Sciatic nerve (tissue), 2 donors: Measurements from ENCODE around the gene ZNF679. TPM values are rescaled to one million over a fixed set of nuclear protein-coding genes. Genes with fewer than 3 reads are reported as not detected.
"Not testable (repeated sequence)": the region's sequence is repeated elsewhere in the genome, so short reads cannot be mapped to it uniquely, and the experiment has no call there.

Experiments
- ATAC-seq: fragments of 200-7000 bp; cut with Tn5 transposase; one replicate; pipeline ENCODE4 v1.9.1; 2020; ENCODE audit warnings: mild to moderate bottlenecking, moderate library complexity
- DNase-seq: peaks from one replicate; pipeline ENCODE4 v3.0.0-alpha.2; 2020; ENCODE audit warnings: low spot score
- intact Hi-C: fragments of 100-400 bp; cut with DNase I; formaldehyde crosslinking; loops from one replicate; pipeline ENCODE4 v1.14.2; 2022
- total RNA-seq: library from RNA; stranded (reverse); fragmentation: NEBNext Ultra II Directional; extraction: Animal tissue kit (Norgen Biotek cat#: 25700); gene quantifications from one replicate; pipeline ENCODE4 v1.2.1, GENCODE V29; 2021
- donor health status: DM: no; HTN: no; CAD: no.
- donor health status: DM: no; HTN: no; CAD: no.

The ZNF679 gene
- total RNA-seq, 1 donor from 2014 or later: not detected

GRCh38 chr7:64300641-64301405 is 72.5 kb downstream of the ZNF679 start:
- DNase-seq (no peak), ATAC-seq (no peak)
- intact Hi-C loops: no loop called here

GRCh38 chr7:64307254-64308015 is 79.2 kb downstream of the ZNF679 start:
- ATAC-seq (peak; percentile 98), DNase-seq (peak; percentile 92)
- intact Hi-C loops: no loop called here

- no peak for DNase-seq
- ATAC-seq: no peak
- intact Hi-C loops: no loop called here
Measured at GRCh38 chr7:64308016-64308270, 79.7 kb downstream of the ZNF679 start.

GRCh38 chr7:64310426-64310825 is 82.2 kb downstream of the ZNF679 start:
- intact Hi-C loops: no loop called here
- no peak for ATAC-seq
- no peak for DNase-seq

- intact Hi-C loops: no loop called here
- no peak for DNase-seq
- ATAC-seq: no peak
Measured at GRCh38 chr7:64312826-64313225, 84.6 kb downstream of the ZNF679 start.

- DNase-seq (peak; percentile 92), ATAC-seq (peak; percentile 100)
- intact Hi-C loops: no loop called here
Measured at GRCh38 chr7:64313740-64314491, 85.6 kb downstream of the ZNF679 start, which contains the start of gene ZNF736. Gene ZNF736, plus strand, starts transcription at chr7:64313961. Its CDS starts 190 bp downstream, at chr7:64314151.

- intact Hi-C loops: no loop called here
- ATAC-seq (no peak), DNase-seq (no peak)
Measured at GRCh38 chr7:64314566-64314965, 86.3 kb downstream of the ZNF679 start.

GRCh38 chr7:64316031-64316742 is 87.9 kb downstream of the ZNF679 start:
- DNase-seq, intact Hi-C loops, ATAC-seq: not testable (repeated sequence)

Other genes with a start within 250 kb of the ZNF679 start
- gene ZNF722, start 229.6 kb upstream of the ZNF679 start, total RNA-seq: not detected
- gene ZNF727, start 183.0 kb upstream of the ZNF679 start, total RNA-seq: 6.8 TPM
- not detected for gene ZNF735, start 21.3 kb upstream of the ZNF679 start, total RNA-seq
- gene ZNF736, start 85.5 kb downstream of the ZNF679 start, total RNA-seq: 22.1 TPM